BE2C (cell line): ENCODE measurements around the gene FGF14.

Experiments used
- DNase-seq: peaks from one replicate; pipeline ENCODE4 v3.0.0-alpha.2; 2020
- H3K27me3 ChIP-seq: fragments of 250-450 bp; sonication (Bioruptor Pico); 2 replicates; pipeline ENCODE4 v1.5.1; 2020; ENCODE audit warnings: mild to moderate bottlenecking
- H3K36me3 ChIP-seq: fragments of 250-450 bp; sonication (Bioruptor Pico); 2 replicates; pipeline ENCODE4 v1.5.1; 2020; ENCODE audit warnings: mild to moderate bottlenecking
- H3K4me1 ChIP-seq: fragments of 250-450 bp; sonication (Bioruptor Pico); 2 replicates; pipeline ENCODE4 v1.5.1; 2020
- H3K4me3 ChIP-seq: 2 replicates; pipeline ENCODE4 v1.5.1; 2011; ENCODE audit warnings: low read depth, low read length
- H3K9me3 ChIP-seq: fragments of 250-450 bp; sonication (Bioruptor Pico); 2 replicates; pipeline ENCODE4 v1.5.1; 2020
- CTCF ChIP-seq: IDR thresholded peaks from 2 replicates; pipeline ENCODE4 v1.5.1; 2012; ENCODE audit warnings: mild to moderate bottlenecking, low read depth, low read length

Gene FGF14

GRCh38 chr13:102374726-102375125, 27.1 kb downstream of the FGF14 start:
- Histone ChIP-seq H3K4me3 (no peak overlapping the region), H3K4me1 (peaks cover 6% of the 10 kb centered on the region; the same call in 1 of the 2 replicates), H3K36me3 (no peaks in the 10 kb centered on the region), H3K9me3 (no peaks in the 10 kb centered on the region), H3K27me3 (no peaks in the 10 kb centered on the region)
- TF ChIP-seq CTCF, result no peak
- no peak for DNase-seq

- Histone ChIP-seq H3K4me1 (peaks cover 9% of the 10 kb centered on the region), H3K27me3 (no peaks in the 10 kb centered on the region), H3K4me3 (no peak overlapping the region), H3K9me3 (no peaks in the 10 kb centered on the region), H3K36me3 (no peaks in the 10 kb centered on the region)
- no peak for DNase-seq
- no peak for TF ChIP-seq CTCF
Observed at GRCh38 chr13:102374233-102374632, 27.6 kb downstream of the FGF14 start.

- no peak for TF ChIP-seq CTCF
- Histone ChIP-seq H3K27me3 (no peaks in the 10 kb centered on the region), H3K4me3 (no peak overlapping the region), H3K9me3 (no peaks in the 10 kb centered on the region), H3K36me3 (no peaks in the 10 kb centered on the region), H3K4me1 (peaks cover 13% of the 10 kb centered on the region)
- no peak for DNase-seq
Observed at GRCh38 chr13:102373221-102373620, 28.6 kb downstream of the FGF14 start.

- TF ChIP-seq CTCF, result no peak
- DNase-seq, result no peak
- Histone ChIP-seq H3K4me1 (peaks cover 7% of the 10 kb centered on the region), H3K9me3 (no peaks in the 10 kb centered on the region), H3K36me3 (no peaks in the 10 kb centered on the region), H3K4me3 (no peak overlapping the region), H3K27me3 (no peaks in the 10 kb centered on the region)
Observed at GRCh38 chr13:102369302-102369701, 32.5 kb downstream of the FGF14 start.

GRCh38 chr13:102367836-102368235, 34.0 kb downstream of the FGF14 start:
- no peak for DNase-seq
- no peak for TF ChIP-seq CTCF
- Histone ChIP-seq H3K36me3 (no peaks in the 10 kb centered on the region), H3K4me3 (no peak overlapping the region), H3K27me3 (no peaks in the 10 kb centered on the region), H3K9me3 (no peaks in the 10 kb centered on the region), H3K4me1 (peaks cover 7% of the 10 kb centered on the region)

- Histone ChIP-seq H3K9me3 (no peaks in the 10 kb centered on the region; the same call in 1 of the 2 replicates), H3K27me3 (no peaks in the 10 kb centered on the region), H3K4me1 (peaks cover 16% of the 10 kb centered on the region), H3K4me3 (no peak overlapping the region), H3K36me3 (no peaks in the 10 kb centered on the region)
- no peak for DNase-seq
- no peak for TF ChIP-seq CTCF
Observed at GRCh38 chr13:102361113-102361512, 40.7 kb downstream of the FGF14 start.
